BLaER1 treated with 17β-estradiol and CSF1 and Interleukin-3, amounts not matched to agents 10 nM and 100 nM (cell line): Measurements from ENCODE around the gene DGKB.
"Not testable (repeated sequence)": the region's sequence is repeated elsewhere in the genome, so short reads cannot be mapped to it uniquely, and the experiment has no call there.

Experiments used
- H3K27ac ChIP-seq, 11 experiments: shearing (Covaris generic); formaldehyde crosslinking; 2 replicates each; pipeline ENCODE4 v1.8.1; 2022
- H3K27me3 ChIP-seq, 11 experiments: shearing (Covaris generic); formaldehyde crosslinking; 2 replicates each; pipeline ENCODE4 v1.8.1; 2022
- H3K36me3 ChIP-seq, 11 experiments: shearing (Covaris generic); formaldehyde crosslinking; 2 replicates each; pipeline ENCODE4 v1.8.1; 2022
- H3K4me1 ChIP-seq, 10 experiments: shearing (Covaris generic); formaldehyde crosslinking; 2 replicates each; pipeline ENCODE4 v1.8.1; 2022
- H3K4me2 ChIP-seq, 11 experiments: shearing (Covaris generic); formaldehyde crosslinking; 2 replicates each; pipeline ENCODE4 v1.8.1; 2022
- H3K4me3 ChIP-seq, 10 experiments: shearing (Covaris generic); formaldehyde crosslinking; 2 replicates each; pipeline ENCODE4 v1.8.1; 2022
- H3K9ac ChIP-seq, 11 experiments: shearing (Covaris generic); formaldehyde crosslinking; 2 replicates each; pipeline ENCODE4 v1.8.1; 2022
- H3K9me3 ChIP-seq, 11 experiments: shearing (Covaris generic); formaldehyde crosslinking; replicated peaks in 1 of 11; 2 replicates each; pipeline ENCODE4 v1.8.1; 2022
- H4K20me1 ChIP-seq, 11 experiments: shearing (Covaris generic); formaldehyde crosslinking; 2 replicates each; pipeline ENCODE4 v1.8.1; 2022
- Cebpa-rat ChIP-seq, 11 experiments: shearing (Covaris generic); IDR thresholded peaks; 2 replicates each; pipeline ENCODE4 v1.8.1; 2022

The DGKB gene

GRCh38 chr7:14503623-14504022, 398.9 kb downstream of the DGKB start:
- H3K4me3 ChIP-seq: no peak overlapping the region
- H3K9me3 ChIP-seq: no peaks in the 10 kb centered on the region
- H4K20me1 ChIP-seq: no peaks in the 10 kb centered on the region
- H3K27ac ChIP-seq: no peak overlapping the region
- no peak for TF ChIP-seq Cebpa-rat (IDR thresholded peaks at IDR 0.05)
- no peaks in the 10 kb centered on the region for H3K36me3 ChIP-seq
- no peaks in the 10 kb centered on the region for H3K27me3 ChIP-seq
- H3K4me1 ChIP-seq: no peaks in the 10 kb centered on the region
- no peak overlapping the region for H3K9ac ChIP-seq
- no peak overlapping the region for H3K4me2 ChIP-seq

DNA sequence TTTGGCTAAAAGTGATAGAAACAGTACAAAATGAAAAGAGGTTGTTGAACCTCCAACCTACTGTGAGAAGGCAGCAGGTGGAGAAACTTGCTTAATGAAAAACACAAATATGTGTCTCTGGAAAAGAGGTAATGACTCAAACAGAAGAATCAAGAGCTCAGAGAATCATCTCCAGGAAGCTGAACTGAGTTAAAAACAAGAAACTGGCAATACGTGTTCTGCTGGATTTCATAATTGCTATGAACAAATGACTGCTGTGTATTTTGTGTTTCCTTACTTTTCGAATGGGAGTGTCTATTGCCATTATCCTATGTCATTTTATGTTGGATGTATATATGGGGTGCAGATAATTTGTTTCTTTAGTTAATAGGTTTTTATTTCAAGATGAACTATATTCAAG, 401.1 kb downstream of the DGKB start:
- H3K36me3 ChIP-seq: no peaks in the 10 kb centered on the region
- no peak for TF ChIP-seq Cebpa-rat (IDR thresholded peaks at IDR 0.05)
- H3K9me3 ChIP-seq: no peaks in the 10 kb centered on the region

DNA sequence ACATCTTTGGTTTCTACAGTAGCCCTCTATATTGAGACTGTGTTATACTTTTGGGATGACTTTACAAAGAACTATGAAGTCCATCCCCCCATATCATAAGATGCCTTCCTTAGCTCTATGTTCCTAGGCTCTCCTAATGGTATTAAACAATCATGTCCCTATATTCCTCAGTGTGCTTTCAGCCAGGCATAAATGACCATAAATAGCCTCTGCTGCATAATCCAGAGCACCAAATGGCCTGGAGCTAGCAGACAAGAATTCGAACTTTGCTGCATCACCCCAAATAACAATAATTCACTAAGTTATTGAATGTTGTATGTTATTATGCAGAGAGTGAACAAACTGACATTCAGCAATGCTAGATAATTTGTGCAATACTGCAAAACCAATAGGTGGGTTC, 405.2 kb downstream of the DGKB start:
- Histone ChIP-seq H4K20me1 (no peaks in the 10 kb centered on the region), H3K9me3 (no peaks in the 10 kb centered on the region), H3K4me1 (no peaks in the 10 kb centered on the region), H3K27ac (no peak overlapping the region), H3K36me3 (no peaks in the 10 kb centered on the region), H3K9ac (no peak overlapping the region), H3K27me3 (no peaks in the 10 kb centered on the region), H3K4me2 (no peak overlapping the region), H3K4me3 (no peak overlapping the region)
- no peak for TF ChIP-seq Cebpa-rat (IDR thresholded peaks at IDR 0.05)

More for the DNA sequence above, 401.1 kb downstream of the DGKB start:
- H3K4me3 ChIP-seq: no peak overlapping the region
- H3K27ac ChIP-seq: no peak overlapping the region
- no peaks in the 10 kb centered on the region for H3K27me3 ChIP-seq
- no peaks in the 10 kb centered on the region for H4K20me1 ChIP-seq
- H3K9ac ChIP-seq: no peak overlapping the region
- no peaks in the 10 kb centered on the region for H3K4me1 ChIP-seq
- H3K4me2 ChIP-seq: no peak overlapping the region

GRCh38 chr7:14495633-14496032, 406.9 kb downstream of the DGKB start:
- TF ChIP-seq Cebpa-rat (IDR thresholded peaks at IDR 0.05): no peak
- no peak overlapping the region for H3K27ac ChIP-seq
- 0 out of 22 replicates have a peak, but pooled peaks cover 0 to 3% (median 0%) of the 10 kb centered on the region in 11 experiments for H3K9me3 ChIP-seq
- no peaks in the 10 kb centered on the region for H4K20me1 ChIP-seq
- H3K9ac ChIP-seq: no peak overlapping the region
- no peak overlapping the region for H3K4me2 ChIP-seq
- H3K4me1 ChIP-seq: no peaks in the 10 kb centered on the region
- H3K4me3 ChIP-seq: no peak overlapping the region
- no peaks in the 10 kb centered on the region for H3K27me3 ChIP-seq
- H3K36me3 ChIP-seq: no peaks in the 10 kb centered on the region

GRCh38 chr7:14487701-14488395, 414.7 kb downstream of the DGKB start:
- 0 out of 22 replicates have a peak, but pooled peaks cover 0 to 3% (median 0%) of the 10 kb centered on the region in 11 experiments for H3K9me3 ChIP-seq

DNA sequence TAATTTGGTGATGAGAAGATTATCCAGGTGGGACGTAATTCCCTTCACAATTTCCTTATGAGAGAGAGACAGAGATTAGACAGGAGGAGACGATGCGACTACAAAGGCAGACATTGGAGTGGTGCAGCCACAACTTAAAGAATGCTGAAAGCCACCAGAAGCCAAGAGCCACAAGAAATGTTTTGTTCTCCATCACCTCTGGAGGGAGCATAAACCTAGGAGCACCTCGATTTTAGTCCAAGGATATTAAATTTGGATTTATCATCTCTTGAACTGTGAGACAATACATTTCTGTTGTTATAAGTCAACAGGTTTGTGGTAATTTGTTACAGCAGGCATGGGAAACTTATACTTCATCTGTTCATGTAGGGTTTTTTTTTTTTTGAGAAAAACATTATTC, 418.9 kb downstream of the DGKB start:
- H3K9ac ChIP-seq: no peak overlapping the region
- H3K4me1 ChIP-seq: no peaks in the 10 kb centered on the region; a peak in 1 of 20 replicates
- no peak overlapping the region for H3K27ac ChIP-seq
- H3K4me2 ChIP-seq: no peak overlapping the region
- no peak for TF ChIP-seq Cebpa-rat (IDR thresholded peaks at IDR 0.05)
- H3K36me3 ChIP-seq: no peaks in the 10 kb centered on the region
- H3K9me3 ChIP-seq: no peaks in the 10 kb centered on the region
- no peak overlapping the region for H3K4me3 ChIP-seq
- H4K20me1 ChIP-seq: no peaks in the 10 kb centered on the region
- no peaks in the 10 kb centered on the region for H3K27me3 ChIP-seq

More at GRCh38 chr7:14487701-14488395, 414.7 kb downstream of the DGKB start:
- H4K20me1 ChIP-seq: no peaks in the 10 kb centered on the region
- no peaks in the 10 kb centered on the region for H3K36me3 ChIP-seq
- no peak for TF ChIP-seq Cebpa-rat (IDR thresholded peaks at IDR 0.05)
- no peak overlapping the region for H3K9ac ChIP-seq
- no peaks in the 10 kb centered on the region for H3K27me3 ChIP-seq
- H3K4me3 ChIP-seq: no peak overlapping the region
- no peak overlapping the region for H3K4me2 ChIP-seq
- no peak overlapping the region for H3K27ac ChIP-seq
- H3K4me1 ChIP-seq: no peaks in the 10 kb centered on the region

- H3K27ac ChIP-seq: no peak overlapping the region
- no peak overlapping the region for H3K4me3 ChIP-seq
- no peaks in the 10 kb centered on the region for H3K27me3 ChIP-seq
- no peak overlapping the region for H3K9ac ChIP-seq
- no peak for TF ChIP-seq Cebpa-rat (IDR thresholded peaks at IDR 0.05)
- H3K9me3 ChIP-seq: no peaks in the 10 kb centered on the region
- H3K4me1 ChIP-seq: no peaks in the 10 kb centered on the region; a peak in 1 of 20 replicates
- no peak overlapping the region for H3K4me2 ChIP-seq
- no peaks in the 10 kb centered on the region for H4K20me1 ChIP-seq
- no peaks in the 10 kb centered on the region for H3K36me3 ChIP-seq
These were observed 422.3 kb downstream of the DGKB start for GRCh38 chr7:14480281-14480680.

DNA sequence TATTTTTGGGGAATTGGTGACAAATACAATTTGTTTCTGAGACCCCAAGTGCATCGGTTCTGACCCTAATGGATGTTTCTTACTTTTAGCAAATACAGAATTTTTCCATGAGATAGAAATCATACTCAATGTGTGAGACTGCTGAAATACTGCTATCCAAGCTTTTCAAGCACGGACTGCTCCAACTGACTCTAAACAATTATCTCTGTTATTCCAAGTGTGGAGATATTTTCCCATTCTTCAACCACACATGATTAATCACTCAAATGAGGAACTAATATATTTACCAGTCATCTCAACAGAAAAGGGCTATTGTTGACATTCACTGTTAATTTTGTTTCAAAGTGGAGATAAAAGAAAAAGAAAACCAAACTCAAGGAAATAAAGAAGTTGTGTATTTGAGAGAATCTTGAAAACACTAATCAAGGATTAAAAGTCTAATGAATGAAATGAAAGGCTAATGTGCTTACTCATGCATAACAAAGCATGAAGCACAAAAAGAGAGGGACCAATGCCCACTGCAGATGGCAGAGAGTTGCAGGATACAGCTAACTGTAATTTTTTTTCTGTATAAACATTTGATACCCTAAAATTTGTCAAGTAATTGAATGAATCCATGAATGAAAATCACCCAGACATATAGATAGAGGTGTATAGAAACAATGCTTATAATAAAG, 423.6 kb downstream of the DGKB start:
- Histone ChIP-seq H3K4me1 (no peaks in the 10 kb centered on the region; a peak in 1 of 20 replicates), H4K20me1 (no peaks in the 10 kb centered on the region), H3K27ac (no peak overlapping the region), H3K9ac (no peak overlapping the region), H3K27me3 (no peaks in the 10 kb centered on the region), H3K4me3 (no peak overlapping the region), H3K36me3 (no peaks in the 10 kb centered on the region), H3K4me2 (no peak overlapping the region), H3K9me3 (no peaks in the 10 kb centered on the region; a peak in 1 of 22 replicates)
- no peak for TF ChIP-seq Cebpa-rat (IDR thresholded peaks at IDR 0.05)

DNA sequence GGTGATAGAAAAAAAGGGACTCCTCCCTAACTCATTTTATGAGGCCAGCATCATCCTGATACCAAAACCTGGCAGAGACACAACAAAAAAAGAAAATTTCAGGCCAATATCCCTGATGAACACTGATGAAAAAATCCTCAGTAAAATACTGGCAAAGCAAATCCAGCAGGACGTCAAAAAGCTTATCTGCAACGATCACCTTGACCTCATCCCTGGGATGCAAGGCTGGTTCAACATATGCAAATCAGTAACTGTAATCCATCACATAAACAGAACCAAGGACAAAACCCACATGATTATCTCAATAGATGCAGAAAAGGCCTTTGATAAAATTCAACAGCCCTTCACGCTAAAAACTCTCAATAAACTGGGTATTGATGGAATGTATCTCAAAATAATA, 440.8 kb downstream of the DGKB start:
- not testable (repeated sequence) for H3K4me1 ChIP-seq, H3K4me3 ChIP-seq, H4K20me1 ChIP-seq, H3K27ac ChIP-seq, H3K9me3 ChIP-seq, H3K9ac ChIP-seq, H3K4me2 ChIP-seq, H3K27me3 ChIP-seq, H3K36me3 ChIP-seq

DNA sequence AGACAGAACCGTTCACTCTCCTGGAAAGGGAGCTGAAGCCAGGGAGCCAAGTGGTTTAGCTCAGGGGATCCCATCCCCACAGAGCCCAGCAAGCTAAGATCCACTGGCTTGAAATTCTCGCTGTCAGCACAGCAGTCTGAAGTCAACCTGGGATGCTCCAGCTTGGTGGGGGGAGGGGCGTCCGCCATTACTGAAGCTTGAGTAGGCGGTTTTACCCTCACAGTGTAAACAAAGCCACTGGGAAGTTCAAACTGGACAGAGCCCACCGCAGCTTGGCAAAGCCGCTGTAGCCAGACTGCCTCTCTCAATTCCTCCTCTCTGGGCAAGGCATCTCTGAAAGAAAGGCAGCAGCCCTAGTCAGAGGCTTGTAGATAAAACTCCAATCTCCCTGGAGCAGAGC, 443.7 kb downstream of the DGKB start:
- not testable (repeated sequence) for H3K9ac ChIP-seq, H3K9me3 ChIP-seq, H3K4me2 ChIP-seq, H3K27me3 ChIP-seq, H3K36me3 ChIP-seq, H3K4me1 ChIP-seq, H3K4me3 ChIP-seq, H4K20me1 ChIP-seq, H3K27ac ChIP-seq
